ENCODE results near the gene FRMD4A. TPM values are rescaled to one million over a fixed set of nuclear protein-coding genes. Genes with fewer than 3 reads are reported as not detected.

The FRMD4A gene
- total and polyA plus RNA-seq, 2 of the 4 experiments (the other 2 are of a cell fraction) = 30.3 to 68.8 TPM

DNA sequence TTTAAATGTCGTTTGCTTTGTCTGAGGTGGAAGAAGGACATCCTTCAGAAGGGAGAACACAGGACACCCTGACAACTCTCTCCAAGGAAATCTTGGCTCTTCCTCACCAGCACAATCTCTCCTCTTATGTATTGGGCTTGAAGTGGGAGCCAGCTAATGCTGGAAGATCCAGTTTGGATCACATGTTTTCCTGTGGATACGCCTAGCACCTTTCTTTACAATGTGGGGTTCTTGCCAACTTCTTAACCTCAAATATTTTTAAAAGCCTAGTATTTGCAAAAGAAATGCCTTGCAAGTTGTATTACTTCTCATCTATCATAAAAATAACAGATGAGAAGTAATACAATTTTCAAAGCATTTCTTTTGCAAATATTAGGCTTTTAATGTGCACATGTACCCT is 76.4 kb downstream of the FRMD4A start (continued):
- TF ChIP-seq, protein P1, sequence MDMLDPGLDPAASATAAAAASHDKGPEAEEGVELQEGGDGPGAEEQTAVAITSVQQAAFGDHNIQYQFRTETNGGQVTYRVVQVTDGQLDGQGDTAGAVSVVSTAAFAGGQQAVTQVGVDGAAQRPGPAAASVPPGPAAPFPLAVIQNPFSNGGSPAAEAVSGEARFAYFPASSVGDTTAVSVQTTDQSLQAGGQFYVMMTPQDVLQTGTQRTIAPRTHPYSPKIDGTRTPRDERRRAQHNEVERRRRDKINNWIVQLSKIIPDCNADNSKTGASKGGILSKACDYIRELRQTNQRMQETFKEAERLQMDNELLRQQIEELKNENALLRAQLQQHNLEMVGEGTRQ (IDR thresholded peaks at IDR 0.05; ENCODE audit: low read depth, low read length) = no peak

DNA sequence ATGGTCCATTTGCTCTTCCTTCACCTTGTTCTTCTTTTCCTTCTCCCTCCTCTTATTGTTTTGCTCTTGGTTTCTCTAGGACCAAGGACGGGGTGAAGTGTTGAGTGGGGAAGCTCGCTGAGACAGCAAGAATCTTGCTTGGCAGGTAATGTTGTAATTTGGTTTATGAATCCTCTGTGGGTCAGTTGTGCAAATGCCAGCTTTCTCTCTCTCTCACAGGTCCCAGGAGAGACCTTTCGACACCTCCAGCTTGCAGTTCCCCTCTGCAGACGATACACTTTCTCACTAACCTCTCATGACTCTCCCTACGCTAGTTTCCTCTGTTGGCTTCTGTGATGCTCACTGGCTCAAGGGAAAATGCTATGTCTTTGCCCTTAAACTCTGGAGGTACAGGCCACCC is 77.0 kb downstream of the FRMD4A start:
- Histone ChIP-seq H2BK20ac (ENCODE audit: low read depth, low read length) (no peak overlapping the region), H3K4me3 (ENCODE audit: insufficient read depth, low read depth, low read length) (no peak overlapping the region), H2BK5ac (ENCODE audit: low read depth, low read length, poor library complexity, severe bottlenecking) (no peak overlapping the region), H3K36me3 (ENCODE audit: control insufficient read depth, insufficient read depth, low read length) (no peaks in the 10 kb centered on the region), H2BK15ac (ENCODE audit: low read depth, low read length) (no peak overlapping the region), H3K79me1 (ENCODE audit: low read depth in 1 of 2, low read length in 2 of 2) (no peaks in the 10 kb centered on the region), H3K4me2 (ENCODE audit: low read depth, low read length) (no peak overlapping the region), H2AK5ac (ENCODE audit: low read depth, low read length) (no peak overlapping the region), H2AK9ac (replicated peaks; ENCODE audit: low read depth, low read length, poor library complexity) (no peak overlapping the region), H3K56ac (ENCODE audit: extremely low read depth, insufficient read depth, low read length) (no peak overlapping the region), H3K27ac (ENCODE audit: insufficient read depth, low read length) (no peak overlapping the region), H3K9ac (ENCODE audit: low read depth, low read length) (no peak overlapping the region), H3K4me1 (ENCODE audit: control insufficient read depth, insufficient read depth, low read length) (no peaks in the 10 kb centered on the region), H3K9me1 (ENCODE audit: insufficient read depth, low read length) (no peaks in the 10 kb centered on the region; the same call in 1 of the 2 replicates), H4K5ac (ENCODE audit: low read depth, low read length) (no peak overlapping the region), H3K4ac (ENCODE audit: low read depth, low read length) (no peak overlapping the region), H2BK120ac (ENCODE audit: low read depth, low read length) (no peak overlapping the region), H2AFZ (replicated peaks; ENCODE audit: low read length, poor library complexity) (no peak overlapping the region), H4K91ac (ENCODE audit: insufficient read depth, low read depth, low read length) (no peak overlapping the region), H4K8ac (ENCODE audit: low read depth in 2 of 2, low read length in 2 of 2) (no peak overlapping the region), H3K18ac (ENCODE audit: low read depth, low read length) (no peak overlapping the region), H3K27me3 (ENCODE audit: control insufficient read depth, insufficient read depth, low read length) (peaks cover 39% of the 10 kb centered on the region), H3K23ac (ENCODE audit: low read depth, low read length) (no peak overlapping the region), H3K9me3 (ENCODE audit: control insufficient read depth, insufficient read depth, low read length) (peaks cover 11% of the 10 kb centered on the region), H3K14ac (replicated peaks; ENCODE audit: low read depth, low read length) (no peak overlapping the region), H4K20me1 (ENCODE audit: insufficient read depth, low read length) (no peaks in the 10 kb centered on the region; the same call in 1 of the 2 replicates)
- no peak for ATAC-seq (ENCODE audit: low read depth)
- CTCF ChIA-PET = interaction anchor here (0.5 kb wide), 1 partner anchor 10 kb away, joined by 3 read pairs; no protein-coding TSS in a partner anchor
- dilution Hi-C loops (cut with HindIII; ENCODE audit: low sequenced_read_pairs, unreplicated experiment) = no loop called here
- TF ChIP-seq, protein P2, sequence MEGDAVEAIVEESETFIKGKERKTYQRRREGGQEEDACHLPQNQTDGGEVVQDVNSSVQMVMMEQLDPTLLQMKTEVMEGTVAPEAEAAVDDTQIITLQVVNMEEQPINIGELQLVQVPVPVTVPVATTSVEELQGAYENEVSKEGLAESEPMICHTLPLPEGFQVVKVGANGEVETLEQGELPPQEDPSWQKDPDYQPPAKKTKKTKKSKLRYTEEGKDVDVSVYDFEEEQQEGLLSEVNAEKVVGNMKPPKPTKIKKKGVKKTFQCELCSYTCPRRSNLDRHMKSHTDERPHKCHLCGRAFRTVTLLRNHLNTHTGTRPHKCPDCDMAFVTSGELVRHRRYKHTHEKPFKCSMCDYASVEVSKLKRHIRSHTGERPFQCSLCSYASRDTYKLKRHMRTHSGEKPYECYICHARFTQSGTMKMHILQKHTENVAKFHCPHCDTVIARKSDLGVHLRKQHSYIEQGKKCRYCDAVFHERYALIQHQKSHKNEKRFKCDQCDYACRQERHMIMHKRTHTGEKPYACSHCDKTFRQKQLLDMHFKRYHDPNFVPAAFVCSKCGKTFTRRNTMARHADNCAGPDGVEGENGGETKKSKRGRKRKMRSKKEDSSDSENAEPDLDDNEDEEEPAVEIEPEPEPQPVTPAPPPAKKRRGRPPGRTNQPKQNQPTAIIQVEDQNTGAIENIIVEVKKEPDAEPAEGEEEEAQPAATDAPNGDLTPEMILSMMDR (conservative IDR thresholded peaks at IDR 0.05; ENCODE audit: low read depth, low read length) = no peak
- TF ChIP-seq MAZ (IDR thresholded peaks at IDR 0.05; ENCODE audit: borderline replicate concordance, low read depth, low read length) = no peak
- TF ChIP-seq CHD1 (IDR thresholded peaks at IDR 0.05; ENCODE audit: low read depth, low read length) = no peak
- TF ChIP-seq FOS (IDR thresholded peaks at IDR 0.05; ENCODE audit: low read depth, low read length) = no peak
- TF ChIP-seq CEBPB (IDR thresholded peaks at IDR 0.05; ENCODE audit: low read depth, low read length) = no peak
- no peak for TF ChIP-seq MAFK (IDR thresholded peaks at IDR 0.05; ENCODE audit: low read depth, low read length)
- no peak for TF ChIP-seq BHLHE40 (IDR thresholded peaks at IDR 0.05; ENCODE audit: low read depth, low read length)
- no peak for TF ChIP-seq POLR2A (IDR thresholded peaks at IDR 0.05; ENCODE audit: low read depth, low read length)
- no TSS peak for BruUV-seq (replicated peaks)
- no peak for DNase-seq
- intact Hi-C loops (cut with micrococcal nuclease) = no loop called here
- no CpG with 5 or more reads among the region's 5 CpGs for WGBS, 2 experiments (ENCODE audit: extremely low coverage in 2 of 2, insufficient read length in 1 of 2)
- in situ Hi-C loops (cut with MboI; ENCODE audit: low sequenced_read_pairs) = no loop called here
- POLR2A ChIA-PET (ENCODE audit: unreplicated experiment) = no interaction called here

Data from IMR-90 (cell line).